Karpas-422 (cell line): ENCODE measurements around the gene RBM22. TPM values are rescaled to one million over a fixed set of nuclear protein-coding genes. Genes with fewer than 3 reads are reported as not detected.

Source experiments
- DNase-seq: peaks from one replicate; pipeline ENCODE4 v3.0.0-alpha.2; 2015
- H2AFZ ChIP-seq: fragments of 200-600 bp; sonication (generic); 2 replicates; pipeline ENCODE4 v1.6.1; 2014; ENCODE audit warnings: antibody characterized with exemption, low read length, mixed read lengths
- H3K27ac ChIP-seq: fragments of 200-600 bp; sonication (generic); 2 replicates; pipeline ENCODE4 v1.5.1; 2014; ENCODE audit warnings: mild to moderate bottlenecking, low read length, moderate library complexity
- H3K27me3 ChIP-seq: fragments of 200-600 bp; sonication (generic); 2 replicates; pipeline ENCODE4 v1.6.1; 2014; ENCODE audit warnings: low read length, mixed read lengths
- H3K36me3 ChIP-seq: fragments of 200-600 bp; sonication (generic); 2 replicates; pipeline ENCODE4 v1.6.1; 2014; ENCODE audit warnings: low read length, mixed read lengths; ENCODE audit not compliant: insufficient read depth
- H3K4me1 ChIP-seq: fragments of 200-600 bp; sonication (generic); 2 replicates; pipeline ENCODE4 v1.6.1; 2014; ENCODE audit warnings: mild to moderate bottlenecking, low read length, mixed read lengths
- H3K4me2 ChIP-seq: fragments of 200-600 bp; sonication (generic); 2 replicates; pipeline ENCODE4 v1.6.1; 2014; ENCODE audit warnings: low read length, low read depth, mild to moderate bottlenecking; ENCODE audit not compliant: poor library complexity, severe bottlenecking
- H3K4me3 ChIP-seq: fragments of 200-600 bp; sonication (generic); 2 replicates; pipeline ENCODE4 v1.5.1; 2014; ENCODE audit warnings: mild to moderate bottlenecking, antibody characterized with exemption, low read length, mixed read lengths
- H3K79me2 ChIP-seq: fragments of 200-600 bp; sonication (generic); 2 replicates; pipeline ENCODE4 v1.6.1; 2014; ENCODE audit warnings: mild to moderate bottlenecking, low read length, mixed read lengths
- H3K9ac ChIP-seq: fragments of 200-600 bp; sonication (generic); 2 replicates; pipeline ENCODE4 v1.6.0; 2014; ENCODE audit warnings: low read length
- H3K9me2 ChIP-seq: fragments of 200-600 bp; sonication (generic), shearing (Covaris generic); replicated peaks from 2 replicates; pipeline ENCODE4 v1.6.0; 2014; ENCODE audit warnings: mild to moderate bottlenecking, low read length, moderate library complexity; ENCODE audit not compliant: insufficient read depth
- H3K9me3 ChIP-seq: fragments of 300-700, 200-600 bp; sonication (generic); 2 replicates; pipeline ENCODE4 v1.6.1; 2014; ENCODE audit warnings: low read length, mixed read lengths
- H4K20me1 ChIP-seq: fragments of 200-600 bp; sonication (generic); 2 replicates; pipeline ENCODE4 v1.6.1; 2014; ENCODE audit warnings: mild to moderate bottlenecking, antibody characterized with exemption, low read length, low read depth; ENCODE audit not compliant: insufficient read depth
- total RNA-seq: library from RNA; depleted of rRNA; stranded (reverse); fragments of >200 nt; shearing (Covaris generic); gene quantifications from 2 replicates; pipeline ENCODE4 v1.2.3, GENCODE V29; 2014; ENCODE audit warnings: low replicate concordance

Gene RBM22
- total RNA-seq, 1 experiment from 2014 or later = 53.2 TPM

GRCh38 chr5:150731669-150732242 is 30.9 kb upstream of the RBM22 start:
- H3K4me1 ChIP-seq = no peaks in the 10 kb centered on the region
- no peaks in the 10 kb centered on the region for H4K20me1 ChIP-seq
- no peak overlapping the region for H3K4me3 ChIP-seq
- peaks cover 45% of the 10 kb centered on the region; the same call in 1 of the 2 replicates for H3K36me3 ChIP-seq
- H2AFZ ChIP-seq = no peak overlapping the region
- H3K4me2 ChIP-seq = no peak overlapping the region
- H3K79me2 ChIP-seq = peaks cover 31% of the 10 kb centered on the region
- H3K27ac ChIP-seq = no peak overlapping the region
- H3K9ac ChIP-seq = no peak overlapping the region
- H3K9me2 ChIP-seq = no peaks in the 10 kb centered on the region
- no peak for DNase-seq
- no peaks in the 10 kb centered on the region for H3K27me3 ChIP-seq
- H3K9me3 ChIP-seq = no peaks in the 10 kb centered on the region

GRCh38 chr5:150729859-150730258 is 29.0 kb upstream of the RBM22 start:
- DNase-seq = no peak
- H3K36me3 ChIP-seq = peaks cover 49% of the 10 kb centered on the region; the same call in 1 of the 2 replicates
- peaks cover 16% of the 10 kb centered on the region for H3K79me2 ChIP-seq
- H3K27ac ChIP-seq = no peak overlapping the region
- no peaks in the 10 kb centered on the region for H4K20me1 ChIP-seq
- H3K9me3 ChIP-seq = no peaks in the 10 kb centered on the region
- H3K9ac ChIP-seq = no peak overlapping the region
- no peaks in the 10 kb centered on the region for H3K27me3 ChIP-seq
- no peak overlapping the region for H2AFZ ChIP-seq
- H3K9me2 ChIP-seq = no peaks in the 10 kb centered on the region
- no peaks in the 10 kb centered on the region for H3K4me1 ChIP-seq
- H3K4me3 ChIP-seq = no peak overlapping the region
- no peak overlapping the region for H3K4me2 ChIP-seq

GRCh38 chr5:150723845-150724244 is 23.0 kb upstream of the RBM22 start:
- H3K9me2 ChIP-seq = no peaks in the 10 kb centered on the region; the same call in 1 of the 2 replicates
- H2AFZ ChIP-seq = no peak overlapping the region
- no peak overlapping the region for H3K27ac ChIP-seq
- DNase-seq = no peak
- H3K36me3 ChIP-seq = peaks cover 62% of the 10 kb centered on the region
- no peak overlapping the region for H3K4me3 ChIP-seq
- 0 out of 2 replicates have a peak, but pooled peaks cover 4% of the 10 kb centered on the region for H3K79me2 ChIP-seq
- H3K4me1 ChIP-seq = no peaks in the 10 kb centered on the region
- no peak overlapping the region for H3K4me2 ChIP-seq
- no peaks in the 10 kb centered on the region for H3K27me3 ChIP-seq
- no peak overlapping the region for H3K9ac ChIP-seq
- H3K9me3 ChIP-seq = no peaks in the 10 kb centered on the region
- H4K20me1 ChIP-seq = no peaks in the 10 kb centered on the region

GRCh38 chr5:150710165-150710564 is 9.3 kb upstream of the RBM22 start:
- no peak for DNase-seq
- no peaks in the 10 kb centered on the region for H3K79me2 ChIP-seq

GRCh38 chr5:150706776-150707390 is 6.0 kb upstream of the RBM22 start:
- Histone ChIP-seq H3K9me2 (no peaks in the 10 kb centered on the region), H3K9ac (no peak overlapping the region), H3K4me3 (no peak overlapping the region), H3K27me3 (no peaks in the 10 kb centered on the region), H2AFZ (no peak overlapping the region), H3K79me2 (no peaks in the 10 kb centered on the region), H3K36me3 (peaks cover 21% of the 10 kb centered on the region; the same call in 1 of the 2 replicates), H3K4me2 (no peak overlapping the region), H3K9me3 (no peaks in the 10 kb centered on the region), H3K4me1 (peaks cover 3% of the 10 kb centered on the region), H4K20me1 (no peaks in the 10 kb centered on the region), H3K27ac (no peak overlapping the region)
- no peak for DNase-seq

More at GRCh38 chr5:150710165-150710564, 9.3 kb upstream of the RBM22 start:
- H3K9ac ChIP-seq = no peak overlapping the region
- no peak overlapping the region for H3K27ac ChIP-seq
- no peak overlapping the region for H2AFZ ChIP-seq
- H3K4me2 ChIP-seq = no peak overlapping the region
- H4K20me1 ChIP-seq = no peaks in the 10 kb centered on the region
- H3K4me1 ChIP-seq = no peaks in the 10 kb centered on the region
- peaks cover 26% of the 10 kb centered on the region for H3K36me3 ChIP-seq
- no peak overlapping the region for H3K4me3 ChIP-seq
- no peaks in the 10 kb centered on the region for H3K27me3 ChIP-seq
- no peaks in the 10 kb centered on the region for H3K9me2 ChIP-seq
- H3K9me3 ChIP-seq = no peaks in the 10 kb centered on the region

GRCh38 chr5:150703762-150704161 is 2.9 kb upstream of the RBM22 start:
- no peaks in the 10 kb centered on the region for H3K9me3 ChIP-seq

GRCh38 chr5:150700246-150700593 is 642 bp downstream of the RBM22 start:
- no peaks in the 10 kb centered on the region for H3K9me2 ChIP-seq
- peak; percentile 49 for DNase-seq
- H3K4me1 ChIP-seq = peaks cover 18% of the 10 kb centered on the region
- peak overlapping the region; percentile 75 for H3K4me3 ChIP-seq
- H3K9ac ChIP-seq = peak overlapping the region; percentile 100
- H3K36me3 ChIP-seq = peaks cover 35% of the 10 kb centered on the region; the same call in 1 of the 2 replicates
- H3K27ac ChIP-seq = no peak overlapping the region; the same call in 1 of the 2 replicates
- H3K79me2 ChIP-seq = peaks cover 25% of the 10 kb centered on the region
- peaks cover 5% of the 10 kb centered on the region; the same call in 1 of the 2 replicates for H4K20me1 ChIP-seq
- H2AFZ ChIP-seq = no peak overlapping the region
- no peaks in the 10 kb centered on the region for H3K27me3 ChIP-seq
- no peaks in the 10 kb centered on the region for H3K9me3 ChIP-seq
- peak overlapping the region; percentile 92 for H3K4me2 ChIP-seq

More at GRCh38 chr5:150703762-150704161, 2.9 kb upstream of the RBM22 start:
- H3K79me2 ChIP-seq = peaks cover 21% of the 10 kb centered on the region
- H3K4me3 ChIP-seq = no peak overlapping the region
- H3K27ac ChIP-seq = no peak overlapping the region
- no peak overlapping the region for H3K4me2 ChIP-seq
- no peak for DNase-seq
- no peaks in the 10 kb centered on the region for H3K9me2 ChIP-seq
- no peak overlapping the region for H2AFZ ChIP-seq
- H3K36me3 ChIP-seq = peaks cover 9% of the 10 kb centered on the region; the same call in 1 of the 2 replicates
- H4K20me1 ChIP-seq = peaks cover 5% of the 10 kb centered on the region; the same call in 1 of the 2 replicates
- no peak overlapping the region for H3K9ac ChIP-seq
- H3K27me3 ChIP-seq = no peaks in the 10 kb centered on the region
- peaks cover 18% of the 10 kb centered on the region for H3K4me1 ChIP-seq

- H3K27me3 ChIP-seq = no peaks in the 10 kb centered on the region
- no peak overlapping the region for H3K4me3 ChIP-seq
- no peak overlapping the region for H3K27ac ChIP-seq
These were observed 6.2 kb downstream of the RBM22 start for GRCh38 chr5:150694612-150695011.

More at GRCh38 chr5:150694612-150695011, 6.2 kb downstream of the RBM22 start:
- H3K36me3 ChIP-seq = peaks cover 72% of the 10 kb centered on the region; the same call in 1 of the 2 replicates
- H3K9me2 ChIP-seq = no peaks in the 10 kb centered on the region
- peaks cover 13% of the 10 kb centered on the region for H3K79me2 ChIP-seq
- H3K4me1 ChIP-seq = peaks cover 6% of the 10 kb centered on the region
- H4K20me1 ChIP-seq = no peaks in the 10 kb centered on the region
- no peak overlapping the region for H2AFZ ChIP-seq
- no peak overlapping the region for H3K4me2 ChIP-seq
- H3K9me3 ChIP-seq = no peaks in the 10 kb centered on the region
- H3K9ac ChIP-seq = no peak overlapping the region
- DNase-seq = no peak
